Mesendoderm (in vitro differentiated cells): Measurements from ENCODE around the gene NUP188.

Experiments
- DNase-seq: peaks from one replicate; pipeline ENCODE4 v3.0.0; 2013
- H2AK5ac ChIP-seq: 2 replicates; pipeline ENCODE4 v1.6.1; 2013; ENCODE audit warnings: low read length, inconsistent platforms
- H2BK120ac ChIP-seq: 2 replicates; pipeline ENCODE4 v1.6.1; 2013; ENCODE audit warnings: low read depth, mild to moderate bottlenecking, low read length, moderate library complexity, mixed read lengths
- H2BK15ac ChIP-seq: replicated peaks from 2 replicates; pipeline ENCODE4 v1.6.1; 2013; ENCODE audit warnings: low read depth, mild to moderate bottlenecking, moderate library complexity
- H2BK5ac ChIP-seq: 2 replicates; pipeline ENCODE4 v1.6.1; 2013; ENCODE audit warnings: low read length, inconsistent platforms
- H3K18ac ChIP-seq: 2 replicates; pipeline ENCODE4 v1.6.1; 2013; ENCODE audit warnings: mild to moderate bottlenecking, low read length, mixed read lengths
- H3K23ac ChIP-seq: one replicate; pipeline ENCODE4 v1.6.1; 2013; ENCODE audit warnings: low read length
- H3K27ac ChIP-seq: 2 replicates; pipeline ENCODE4 v1.5.1; 2013; ENCODE audit warnings: low read depth, mild to moderate bottlenecking, inconsistent platforms, low read length, moderate library complexity
- H3K27me3 ChIP-seq: 2 replicates; pipeline ENCODE4 v1.6.1; 2013; ENCODE audit warnings: low read length, control low read depth, mild to moderate bottlenecking, inconsistent platforms; ENCODE audit not compliant: insufficient read depth, poor library complexity
- H3K36me3 ChIP-seq: 2 replicates; pipeline ENCODE4 v1.6.1; 2013; ENCODE audit warnings: low read length, inconsistent platforms; ENCODE audit not compliant: control insufficient read depth, insufficient read depth
- H3K4ac ChIP-seq: one replicate; pipeline ENCODE4 v1.6.1; 2013; ENCODE audit warnings: low read depth, mild to moderate bottlenecking, low read length, moderate library complexity
- H3K4me1 ChIP-seq: 2 replicates; pipeline ENCODE4 v1.6.1; 2013; ENCODE audit warnings: low read depth, low read length, inconsistent platforms; ENCODE audit not compliant: control insufficient read depth
- H3K4me2 ChIP-seq: 2 replicates; pipeline ENCODE4 v1.6.1; 2013; ENCODE audit warnings: low read length
- H3K4me3 ChIP-seq: 2 replicates; pipeline ENCODE4 v1.5.1; 2013; ENCODE audit warnings: mild to moderate bottlenecking, low read length
- H3K56ac ChIP-seq: one replicate; pipeline ENCODE4 v1.6.1; 2013; ENCODE audit warnings: low read length
- H3K79me1 ChIP-seq: 2 replicates; pipeline ENCODE4 v1.6.1; 2013; ENCODE audit warnings: low read length, inconsistent platforms
- H3K79me2 ChIP-seq: 2 replicates; pipeline ENCODE4 v1.6.1; 2013; ENCODE audit warnings: mild to moderate bottlenecking, low read length; ENCODE audit not compliant: control insufficient read depth, insufficient read depth
- H3K9ac ChIP-seq: 2 replicates; pipeline ENCODE4 v1.6.1; 2013; ENCODE audit warnings: low read length, inconsistent platforms
- H4K5ac ChIP-seq: one replicate; pipeline ENCODE4 v1.6.1; 2013; ENCODE audit warnings: low read length
- H4K8ac ChIP-seq: one replicate; pipeline ENCODE4 v1.6.1; 2013; ENCODE audit warnings: low read depth, mild to moderate bottlenecking, control low read depth, low read length, moderate library complexity
- WGBS: extraction: QIAGEN DNeasy Blood & Tissue Kit; methylation state at CpG from one replicate; pipeline ENCODE4 v1.1.7; 2013; ENCODE audit warnings: low lambda C conversion rate, missing lambda C conversion rate; ENCODE audit not compliant: insufficient coverage; ENCODE audit errors: extremely low coverage; 5-methylcytosine and 5-hydroxymethylcytosine counted together

NUP188 gene

GRCh38 chr9:129008469-129008965 lies 61.0 kb downstream of the NUP188 start:
- H2BK120ac ChIP-seq: no peak overlapping the region
- H3K4me2 ChIP-seq: no peak overlapping the region
- no peak overlapping the region for H2AK5ac ChIP-seq
- no peak for DNase-seq
- H3K4ac ChIP-seq: no peak overlapping the region
- no peak overlapping the region for H2BK5ac ChIP-seq
- no CpG with 5 or more reads among the region's 6 CpGs for WGBS
- H3K79me2 ChIP-seq: no peaks in the 10 kb centered on the region
- H3K79me1 ChIP-seq: no peaks in the 10 kb centered on the region
- no peaks in the 10 kb centered on the region for H3K4me1 ChIP-seq
- H3K27ac ChIP-seq: no peak overlapping the region
- H4K5ac ChIP-seq: no peak overlapping the region
- no peak overlapping the region for H4K8ac ChIP-seq
- H3K4me3 ChIP-seq: no peak overlapping the region
- H3K23ac ChIP-seq: no peak overlapping the region
- H3K9ac ChIP-seq: no peak overlapping the region
- H2BK15ac ChIP-seq: no peak overlapping the region
- H3K56ac ChIP-seq: no peak overlapping the region
- H3K36me3 ChIP-seq: peaks cover 15% of the 10 kb centered on the region
- no peaks in the 10 kb centered on the region for H3K27me3 ChIP-seq
- H3K18ac ChIP-seq: no peak overlapping the region

- no peak overlapping the region for H3K4me2 ChIP-seq
- no peak overlapping the region for H2AK5ac ChIP-seq
- H3K27ac ChIP-seq: no peak overlapping the region
- H3K4me1 ChIP-seq: no peaks in the 10 kb centered on the region
- peaks cover 15% of the 10 kb centered on the region for H3K36me3 ChIP-seq
- no peaks in the 10 kb centered on the region for H3K27me3 ChIP-seq
- H3K23ac ChIP-seq: no peak overlapping the region
- no peak overlapping the region for H3K4me3 ChIP-seq
- no peaks in the 10 kb centered on the region for H3K79me1 ChIP-seq
- no peak overlapping the region for H2BK5ac ChIP-seq
- H2BK120ac ChIP-seq: no peak overlapping the region
- no peak for DNase-seq
- H3K18ac ChIP-seq: no peak overlapping the region
- no peak overlapping the region for H3K9ac ChIP-seq
- no peak overlapping the region for H2BK15ac ChIP-seq
- no CpG with 5 or more reads among the region's 13 CpGs for WGBS
- no peak overlapping the region for H3K56ac ChIP-seq
- no peak overlapping the region for H4K5ac ChIP-seq
- no peak overlapping the region for H3K4ac ChIP-seq
- H3K79me2 ChIP-seq: no peaks in the 10 kb centered on the region
- no peak overlapping the region for H4K8ac ChIP-seq
Observed at GRCh38 chr9:129008986-129009583, 61.6 kb downstream of the NUP188 start.

DNA sequence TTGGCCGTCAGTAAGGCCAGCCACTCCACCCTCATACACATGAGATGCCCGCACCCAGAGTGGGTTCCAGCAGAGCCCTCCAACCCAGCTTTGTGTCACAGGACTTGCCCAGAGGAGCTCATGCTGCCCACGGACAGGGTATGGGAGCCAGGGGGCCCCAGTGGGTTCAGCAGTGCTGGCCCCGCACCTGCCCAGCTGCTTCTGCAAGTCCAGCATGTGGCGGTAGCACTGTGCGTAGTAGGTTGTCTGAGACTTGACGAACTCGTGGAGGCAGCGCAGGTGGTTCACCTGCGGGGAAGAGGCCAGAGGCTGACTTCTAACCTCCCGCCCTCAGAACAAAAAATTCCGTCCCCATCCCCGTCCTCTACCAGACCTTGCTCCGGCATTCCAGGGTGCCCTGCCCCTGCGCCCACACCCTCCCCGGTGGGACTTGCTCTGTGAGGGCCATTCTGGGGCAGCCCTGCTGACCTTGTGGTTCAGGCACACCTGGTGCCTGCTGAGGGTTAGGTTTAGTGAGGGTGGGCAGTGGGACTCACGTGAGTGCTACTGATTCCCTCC lies 62.2 kb downstream of the NUP188 start:
- H3K4ac ChIP-seq: no peak overlapping the region
- no peaks in the 10 kb centered on the region for H3K4me1 ChIP-seq
- no peak overlapping the region for H4K5ac ChIP-seq
- H3K36me3 ChIP-seq: peaks cover 15% of the 10 kb centered on the region
- no peak overlapping the region for H3K9ac ChIP-seq
- no peak overlapping the region for H3K4me3 ChIP-seq
- no peak overlapping the region for H3K23ac ChIP-seq
- DNase-seq: no peak
- H3K27ac ChIP-seq: no peak overlapping the region
- H3K4me2 ChIP-seq: no peak overlapping the region
- H3K79me1 ChIP-seq: no peaks in the 10 kb centered on the region
- no peak overlapping the region for H2AK5ac ChIP-seq
- no peak overlapping the region for H2BK5ac ChIP-seq
- H3K18ac ChIP-seq: no peak overlapping the region
- no peak overlapping the region for H4K8ac ChIP-seq
- no peaks in the 10 kb centered on the region for H3K79me2 ChIP-seq
- WGBS: no CpG with 5 or more reads among the region's 17 CpGs
- no peak overlapping the region for H2BK120ac ChIP-seq
- H3K27me3 ChIP-seq: no peaks in the 10 kb centered on the region
- H3K56ac ChIP-seq: no peak overlapping the region
- no peak overlapping the region for H2BK15ac ChIP-seq

DNA sequence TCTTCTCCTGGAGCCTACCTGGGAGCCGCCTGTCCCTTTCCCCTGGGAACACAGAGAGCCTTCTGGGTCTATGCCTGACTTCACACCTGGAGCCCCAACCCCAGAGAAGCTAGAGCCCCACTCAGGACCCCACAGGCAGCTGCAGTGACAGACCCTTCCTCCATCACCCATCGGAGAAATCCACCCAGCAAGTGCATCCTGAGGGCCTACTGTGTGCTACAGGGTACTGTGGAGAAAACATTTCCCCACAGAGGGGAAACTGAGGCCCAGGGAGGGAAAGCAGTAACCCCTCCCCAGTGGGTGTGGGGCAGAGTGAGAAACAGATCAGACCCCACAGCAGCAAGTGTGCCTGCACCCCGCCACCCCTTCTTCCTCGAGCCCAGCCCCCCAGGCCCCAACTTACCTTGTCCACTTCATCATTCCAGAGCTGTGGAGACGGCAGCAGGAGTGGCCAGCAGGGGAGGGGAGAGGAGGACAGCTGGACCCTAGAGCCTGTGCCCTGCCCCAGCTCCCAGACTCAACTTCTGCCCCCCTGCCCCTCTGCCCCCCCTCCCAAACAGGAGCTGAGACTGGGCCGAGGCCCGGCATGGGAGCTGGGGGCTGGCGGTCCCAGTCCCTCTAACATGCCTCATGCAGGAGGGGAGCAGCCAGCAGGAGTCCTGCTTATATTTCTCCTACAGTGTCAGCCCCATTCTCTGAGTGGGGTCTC lies 62.9 kb downstream of the NUP188 start:
- H3K9ac ChIP-seq: no peak overlapping the region
- H2AK5ac ChIP-seq: no peak overlapping the region
- H3K79me1 ChIP-seq: no peaks in the 10 kb centered on the region
- no peak overlapping the region for H3K56ac ChIP-seq
- H3K4me2 ChIP-seq: no peak overlapping the region
- H2BK5ac ChIP-seq: no peak overlapping the region
- H3K4me1 ChIP-seq: no peaks in the 10 kb centered on the region
- no peak overlapping the region for H3K18ac ChIP-seq
- H3K4ac ChIP-seq: no peak overlapping the region
- H2BK120ac ChIP-seq: no peak overlapping the region
- H4K5ac ChIP-seq: no peak overlapping the region
- no CpG with 5 or more reads among the region's 8 CpGs for WGBS
- no peak overlapping the region for H4K8ac ChIP-seq
- H3K27me3 ChIP-seq: no peaks in the 10 kb centered on the region
- H3K79me2 ChIP-seq: no peaks in the 10 kb centered on the region
- H3K23ac ChIP-seq: no peak overlapping the region
- H2BK15ac ChIP-seq: no peak overlapping the region
- no peak for DNase-seq
- H3K27ac ChIP-seq: no peak overlapping the region
- H3K4me3 ChIP-seq: no peak overlapping the region
- peaks cover 12% of the 10 kb centered on the region for H3K36me3 ChIP-seq

- Histone ChIP-seq H3K4ac (no peak overlapping the region), H3K4me3 (no peak overlapping the region), H3K36me3 (peaks cover 9% of the 10 kb centered on the region), H3K79me2 (no peaks in the 10 kb centered on the region), H3K9ac (no peak overlapping the region), H3K4me1 (no peaks in the 10 kb centered on the region), H3K27me3 (no peaks in the 10 kb centered on the region), H2BK120ac (no peak overlapping the region), H4K8ac (no peak overlapping the region), H3K23ac (no peak overlapping the region), H2BK15ac (no peak overlapping the region), H2BK5ac (no peak overlapping the region), H3K27ac (no peak overlapping the region), H3K4me2 (no peak overlapping the region), H4K5ac (no peak overlapping the region), H3K79me1 (no peaks in the 10 kb centered on the region), H2AK5ac (no peak overlapping the region), H3K56ac (no peak overlapping the region), H3K18ac (no peak overlapping the region)
- no peak for DNase-seq
- WGBS: no CpG with 5 or more reads among the region's 19 CpGs
Observed at GRCh38 chr9:129011170-129011569, 63.7 kb downstream of the NUP188 start.
